BJ (cell line): ENCODE measurements around the gene TDP1. TPM values are rescaled to one million over a fixed set of nuclear protein-coding genes. Genes with fewer than 3 reads are reported as not detected.

Experiments used
- CTCF ChIA-PET: fragments of 350-600 bp; formaldehyde crosslinking; extraction: SDS; loops from one replicate; lab custom pipeline; 2021; ENCODE audit warnings: antibody characterized with exemption, inconsistent platforms; lab: Yijun Ruan, JAX
- POLR2A ChIA-PET: fragments of 300-600 bp; sonication (Branson Sonifier 250); formaldehyde crosslinking; extraction: SDS; loops from one replicate; lab custom pipeline; 2021; ENCODE audit warnings: antibody characterized with exemption; lab: Charles Lee
- DNase-seq: peaks from one replicate; pipeline ENCODE4 v3.0.0-alpha.2; 2011; ENCODE audit warnings: low read depth
- H3K27me3 ChIP-seq: 2 replicates; pipeline ENCODE4 v1.6.0; 2011; ENCODE audit warnings: low read length; ENCODE audit not compliant: control insufficient read depth, insufficient read depth
- H3K36me3 ChIP-seq: 2 replicates; pipeline ENCODE4 v1.5.1; 2011; ENCODE audit warnings: low read length; ENCODE audit not compliant: control insufficient read depth, insufficient read depth
- H3K4me3 ChIP-seq: 2 replicates; pipeline ENCODE4 v1.5.1; 2011; ENCODE audit warnings: low read depth, mild to moderate bottlenecking, control low read depth, low read length
- CTCF ChIP-seq: IDR thresholded peaks from 2 replicates; pipeline ENCODE4 v1.5.1; 2011; ENCODE audit warnings: low read depth, mild to moderate bottlenecking, control low read depth, inconsistent platforms, low read length, moderate library complexity; ENCODE audit not compliant: insufficient read depth
- polyA plus RNA-seq: library from polyadenylated mRNA; depleted of rRNA; stranded (reverse); fragments of >200 nt; gene quantifications from 2 replicates; pipeline ENCODE4 v1.2.3, GENCODE V29; 2011

TDP1 gene
- polyA plus RNA-seq, 1 experiment: 18.8 TPM

- no peak for TF ChIP-seq CTCF
- no peak for DNase-seq
- H3K36me3 ChIP-seq: peaks cover 4% of the 10 kb centered on the region
- POLR2A ChIA-PET: no interaction called here
- no peak overlapping the region for H3K4me3 ChIP-seq
- CTCF ChIA-PET: interaction anchor here (4.9 kb wide), 1 partner anchor 15 kb away, joined by 35 read pairs; no protein-coding TSS in a partner anchor
- H3K27me3 ChIP-seq: no peaks in the 10 kb centered on the region
Measured at GRCh38 chr14:89988787-89989186, 33.1 kb downstream of the TDP1 start.

GRCh38 chr14:89990218-89990617, 34.5 kb downstream of the TDP1 start:
- H3K4me3 ChIP-seq: no peak overlapping the region
- peaks cover 2% of the 10 kb centered on the region for H3K36me3 ChIP-seq
- ChIA-PET CTCF (interaction anchor here (1.3 kb wide), 1 partner anchor 9 kb away, joined by 5 read pairs; no protein-coding TSS in a partner anchor), POLR2A (no interaction called here)
- no peak for TF ChIP-seq CTCF
- H3K27me3 ChIP-seq: no peaks in the 10 kb centered on the region
- no peak for DNase-seq

GRCh38 chr14:89990623-89991275, 35.0 kb downstream of the TDP1 start:
- H3K36me3 ChIP-seq: peaks cover 2% of the 10 kb centered on the region
- no peak overlapping the region for H3K4me3 ChIP-seq
- DNase-seq: no peak
- TF ChIP-seq CTCF: no peak
- H3K27me3 ChIP-seq: no peaks in the 10 kb centered on the region
- ChIA-PET CTCF (no interaction called here), POLR2A (no interaction called here)

GRCh38 chr14:89992273-89992672, 36.5 kb downstream of the TDP1 start:
- H3K4me3 ChIP-seq: no peak overlapping the region
- POLR2A ChIA-PET: no interaction called here
- CTCF ChIA-PET: interaction anchor here (1.3 to 1.7 kb wide), 2 partner anchors 19 to 26 kb away, joined by 3 to 8 read pairs; no protein-coding TSS in a partner anchor
- DNase-seq: no peak
- no peak for TF ChIP-seq CTCF
- no peaks in the 10 kb centered on the region for H3K27me3 ChIP-seq
- H3K36me3 ChIP-seq: peaks cover 10% of the 10 kb centered on the region

- Histone ChIP-seq H3K4me3 (no peak overlapping the region), H3K27me3 (no peaks in the 10 kb centered on the region), H3K36me3 (peaks cover 12% of the 10 kb centered on the region)
- no peak for DNase-seq
- no peak for TF ChIP-seq CTCF
- CTCF ChIA-PET: interaction anchor here (2.4 kb wide), 1 partner anchor 24 kb away, joined by 7 read pairs; no protein-coding TSS in a partner anchor
- POLR2A ChIA-PET: no interaction called here
Measured at GRCh38 chr14:89996963-89997362, 41.2 kb downstream of the TDP1 start.
